ENCODE measurements around the gene SCMH1. TPM values are rescaled to one million over a fixed set of nuclear protein-coding genes. Genes with fewer than 3 reads are reported as not detected.

SCMH1 gene
- total and polyA plus RNA-seq, 2 of the 4 experiments (the other 2 are of a cell fraction) = 9.0 to 19.4 TPM

GRCh38 chr1:41242342-41243078, 404 bp upstream of the SCMH1 start (continued):
- no peak for TF ChIP-seq RCOR1 (IDR thresholded peaks at IDR 0.05; ENCODE audit: insufficient replicate concordance, low read length)

GRCh38 chr1:41241354-41241748, 755 bp downstream of the SCMH1 start:
- Histone ChIP-seq H3K56ac (ENCODE audit: extremely low read depth, insufficient read depth, low read length) (no peak overlapping the region), H2BK5ac (ENCODE audit: low read depth, low read length, poor library complexity, severe bottlenecking) (peak overlapping the region; percentile 43), H3K23ac (ENCODE audit: low read depth, low read length) (peak overlapping the region; percentile 77; the same call in 1 of the 2 replicates), H3K9me1 (ENCODE audit: insufficient read depth, low read length) (peaks cover 14% of the 10 kb centered on the region), H3K4me1 (ENCODE audit: control insufficient read depth, insufficient read depth, low read length) (peaks cover 7% of the 10 kb centered on the region), H3K4me3 (ENCODE audit: insufficient read depth, low read depth, low read length) (peak overlapping the region; percentile 88), H4K20me1 (ENCODE audit: insufficient read depth, low read length) (peaks cover 11% of the 10 kb centered on the region; the same call in 1 of the 2 replicates), H2AFZ (replicated peaks; ENCODE audit: low read length, poor library complexity) (peak overlapping the region; percentile 90), H2BK20ac (ENCODE audit: low read depth, low read length) (no peak overlapping the region), H2BK15ac (ENCODE audit: low read depth, low read length) (peak overlapping the region; percentile 37; the same call in 1 of the 3 replicates), H3K14ac (replicated peaks; ENCODE audit: low read depth, low read length) (peak overlapping the region; percentile 60; the same call in 1 of the 2 replicates), H4K5ac (ENCODE audit: low read depth, low read length) (peak overlapping the region; percentile 57; the same call in 1 of the 2 replicates), H2BK120ac (ENCODE audit: low read depth, low read length) (peak overlapping the region; percentile 58), H3K4ac (ENCODE audit: low read depth, low read length) (peak overlapping the region; percentile 57), H4K91ac (ENCODE audit: insufficient read depth, low read depth, low read length) (peak overlapping the region; percentile 37; the same call in 1 of the 2 replicates), H3K18ac (ENCODE audit: low read depth, low read length) (no peak overlapping the region; the same call in 1 of the 2 replicates), H3K27me3 (ENCODE audit: control insufficient read depth, insufficient read depth, low read length) (no peaks in the 10 kb centered on the region), H3K9ac (ENCODE audit: low read depth, low read length) (peak overlapping the region; percentile 77), H3K79me1 (ENCODE audit: low read depth in 1 of 2, low read length in 2 of 2) (peaks cover 23 to 45% of the 10 kb centered on the region in 2 experiments), H3K4me2 (ENCODE audit: low read depth, low read length) (peak overlapping the region; percentile 87), H3K27ac (ENCODE audit: insufficient read depth, low read length) (peak overlapping the region; percentile 82), H3K9me3 (ENCODE audit: control insufficient read depth, insufficient read depth, low read length) (no peaks in the 10 kb centered on the region), H2AK5ac (ENCODE audit: low read depth, low read length) (no peak overlapping the region), H3K36me3 (ENCODE audit: control insufficient read depth, insufficient read depth, low read length) (no peaks in the 10 kb centered on the region), H4K8ac (ENCODE audit: low read depth in 2 of 2, low read length in 2 of 2) (peak overlapping the region; percentile 51 to 55), H2AK9ac (replicated peaks; ENCODE audit: low read depth, low read length, poor library complexity) (peak overlapping the region; percentile 91)
- no peak for TF ChIP-seq NFE2L2 (IDR thresholded peaks at IDR 0.05; ENCODE audit: low read depth, low read length)
- no peak for TF ChIP-seq MAFK (IDR thresholded peaks at IDR 0.05; ENCODE audit: low read depth, low read length)
- TF ChIP-seq CHD1 (IDR thresholded peaks at IDR 0.05; ENCODE audit: low read depth, low read length) = no peak
- no peak for TF ChIP-seq SMC3 (IDR thresholded peaks at IDR 0.05; ENCODE audit: low read depth, low read length)
- peak; percentile 88 for TF ChIP-seq MXI1 (IDR thresholded peaks at IDR 0.05; ENCODE audit: borderline replicate concordance, low read depth, low read length)
- no peak for TF ChIP-seq RCOR1 (IDR thresholded peaks at IDR 0.05; ENCODE audit: insufficient replicate concordance, low read length)
- peak; percentile 72; the same call in 1 of the 2 replicates for TF ChIP-seq MAZ (IDR thresholded peaks at IDR 0.05; ENCODE audit: borderline replicate concordance, low read depth, low read length)
- peak; percentile 58 for TF ChIP-seq USF2 (IDR thresholded peaks at IDR 0.05; ENCODE audit: low read depth, low read length)
- TF ChIP-seq BHLHE40 (IDR thresholded peaks at IDR 0.05; ENCODE audit: low read depth, low read length) = peak; percentile 74
- no peak for TF ChIP-seq CTCF (conservative IDR thresholded peaks at IDR 0.05; ENCODE audit: low read depth, low read length)
- TF ChIP-seq RAD21 (IDR thresholded peaks at IDR 0.05; ENCODE audit: low read length) = no peak
- TF ChIP-seq POLR2A (IDR thresholded peaks at IDR 0.05; ENCODE audit: low read depth, low read length) = no peak
- intact Hi-C loops (cut with micrococcal nuclease) = loop anchor here (5.0 kb wide), 2 partner anchors 89 to 139 kb away; no protein-coding TSS in a partner anchor
- in situ Hi-C loops (cut with MboI; ENCODE audit: low sequenced_read_pairs) = no loop called here
- ATAC-seq (ENCODE audit: low read depth) = peak; percentile 65
- DNase-seq = peak; percentile 17
- 0% methylated on average over 7 of the region's 45 CpGs; no CpG with 5 or more reads in 1 of the 2 experiments for WGBS, 2 experiments (ENCODE audit: extremely low coverage in 2 of 2, insufficient read length in 1 of 2)
- ChIA-PET POLR2A (ENCODE audit: unreplicated experiment) (interaction anchor here (1.0 kb wide), 1 partner anchor 15 kb away, joined by 4 read pairs; no protein-coding TSS in a partner anchor), CTCF (interaction anchor here (1.3 to 1.5 kb wide), 2 partner anchors 48 to 89 kb away, joined by 3 to 4 read pairs; no protein-coding TSS in a partner anchor)
- dilution Hi-C loops (cut with HindIII; ENCODE audit: low sequenced_read_pairs, unreplicated experiment) = no loop called here
- no TSS peak for BruUV-seq (replicated peaks)

All from IMR-90 (cell line).